C4-2B (cell line): ENCODE data around the gene CLEC4D.
"Not testable (repeated sequence)": the region's sequence is repeated elsewhere in the genome, so short reads cannot be mapped to it uniquely, and the experiment has no call there.

Experiments
- H3K27ac ChIP-seq: fragments of 450-650 bp; 2 replicates; pipeline ENCODE4 v1.5.1; 2017
- ZFX ChIP-seq: fragments of 450-650 bp; IDR thresholded peaks from 2 replicates; pipeline ENCODE4 v1.6.1; 2017
- TF ChIP-seq, protein P1 (sequence below): fragments of 450-650 bp; conservative IDR thresholded peaks from 2 replicates; pipeline ENCODE4 v1.5.1; 2017; ENCODE audit warnings: mild to moderate bottlenecking

Gene CLEC4D

DNA sequence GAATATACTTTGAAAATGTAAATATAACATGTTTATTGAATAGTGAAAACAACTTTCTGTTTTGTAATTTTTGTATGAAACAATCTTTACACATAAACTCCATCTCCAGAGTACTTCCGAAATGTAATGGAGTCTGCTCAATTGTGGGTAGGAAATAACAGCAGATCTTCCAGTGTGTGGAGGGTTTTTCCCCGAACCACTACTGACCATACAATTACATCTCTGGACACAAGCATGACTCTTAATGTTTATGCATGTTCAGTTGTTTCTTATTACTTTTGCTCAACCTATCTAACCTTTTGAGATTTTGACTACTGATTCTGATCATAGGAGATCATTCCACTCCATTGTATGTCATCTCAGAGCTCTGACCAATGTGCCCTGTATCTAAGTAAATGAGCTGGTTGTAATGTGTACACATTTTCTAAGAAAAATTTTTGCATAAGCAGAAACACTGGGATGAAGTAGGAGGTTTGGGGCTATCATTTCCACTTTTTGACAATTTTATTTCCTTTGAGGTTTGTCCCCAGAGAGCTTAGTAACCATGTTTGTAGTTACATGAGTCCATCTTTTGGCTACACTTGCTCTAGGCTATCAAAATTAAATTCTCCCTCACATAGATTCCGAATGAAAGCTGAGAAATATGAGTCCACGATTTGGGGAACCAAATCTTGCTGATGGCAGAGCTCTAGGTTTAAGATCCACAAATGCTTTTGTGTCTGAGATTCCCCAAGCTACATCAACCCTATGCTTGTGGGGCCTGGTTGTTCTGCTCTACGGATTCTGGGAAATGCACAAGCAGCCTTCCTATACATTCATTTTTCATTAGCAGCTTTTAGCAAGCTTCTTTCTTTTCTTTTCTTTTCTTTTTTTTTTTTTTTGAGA is 21.4 kb upstream of the CLEC4D start:
- no peak overlapping the region for H3K27ac ChIP-seq
- TF ChIP-seq ZFX, result no peak
- TF ChIP-seq, protein P1, sequence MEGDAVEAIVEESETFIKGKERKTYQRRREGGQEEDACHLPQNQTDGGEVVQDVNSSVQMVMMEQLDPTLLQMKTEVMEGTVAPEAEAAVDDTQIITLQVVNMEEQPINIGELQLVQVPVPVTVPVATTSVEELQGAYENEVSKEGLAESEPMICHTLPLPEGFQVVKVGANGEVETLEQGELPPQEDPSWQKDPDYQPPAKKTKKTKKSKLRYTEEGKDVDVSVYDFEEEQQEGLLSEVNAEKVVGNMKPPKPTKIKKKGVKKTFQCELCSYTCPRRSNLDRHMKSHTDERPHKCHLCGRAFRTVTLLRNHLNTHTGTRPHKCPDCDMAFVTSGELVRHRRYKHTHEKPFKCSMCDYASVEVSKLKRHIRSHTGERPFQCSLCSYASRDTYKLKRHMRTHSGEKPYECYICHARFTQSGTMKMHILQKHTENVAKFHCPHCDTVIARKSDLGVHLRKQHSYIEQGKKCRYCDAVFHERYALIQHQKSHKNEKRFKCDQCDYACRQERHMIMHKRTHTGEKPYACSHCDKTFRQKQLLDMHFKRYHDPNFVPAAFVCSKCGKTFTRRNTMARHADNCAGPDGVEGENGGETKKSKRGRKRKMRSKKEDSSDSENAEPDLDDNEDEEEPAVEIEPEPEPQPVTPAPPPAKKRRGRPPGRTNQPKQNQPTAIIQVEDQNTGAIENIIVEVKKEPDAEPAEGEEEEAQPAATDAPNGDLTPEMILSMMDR, result no peak

DNA sequence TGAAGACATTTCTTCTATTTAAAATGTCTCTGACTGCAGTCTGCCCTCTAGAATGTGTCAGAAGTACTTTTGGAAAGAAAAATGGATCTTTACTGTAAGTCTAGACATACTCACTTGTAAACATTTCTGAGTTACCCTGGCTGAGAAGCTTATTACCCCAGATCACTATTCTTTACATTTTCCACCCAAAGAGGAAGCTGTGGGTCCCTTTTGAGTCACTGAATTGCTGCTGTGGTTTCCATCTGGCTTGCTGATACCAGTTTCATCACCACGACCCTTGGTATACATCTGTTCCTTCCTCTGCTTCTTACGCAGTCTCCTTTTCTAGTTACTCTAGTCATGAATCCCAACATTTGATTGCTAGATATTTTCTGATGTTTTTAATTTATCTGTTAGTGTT is 20.2 kb upstream of the CLEC4D start:
- TF ChIP-seq ZFX, result no peak
- TF ChIP-seq, protein P1, result no peak
- H3K27ac ChIP-seq, result no peak overlapping the region

DNA sequence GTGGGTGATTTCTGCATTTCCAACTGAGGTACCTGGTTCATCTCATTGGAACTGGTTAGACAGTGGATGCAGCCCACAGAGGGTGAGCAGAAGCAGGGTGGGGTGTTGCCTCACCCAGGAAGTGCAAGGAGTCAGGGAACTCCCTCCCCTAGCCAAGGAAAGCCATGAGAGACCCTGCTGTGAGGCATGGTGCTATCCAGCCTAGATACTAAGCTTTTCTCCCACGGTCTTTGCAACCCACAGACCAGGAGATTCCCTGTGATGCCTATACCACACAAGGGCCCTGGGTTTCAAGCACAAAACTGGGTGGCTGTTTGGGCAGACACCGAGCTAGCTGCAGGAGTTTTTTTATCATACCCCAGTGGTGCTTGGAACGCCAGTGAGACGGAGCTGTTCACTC is 17.6 kb upstream of the CLEC4D start:
- not testable (repeated sequence) for H3K27ac ChIP-seq

DNA sequence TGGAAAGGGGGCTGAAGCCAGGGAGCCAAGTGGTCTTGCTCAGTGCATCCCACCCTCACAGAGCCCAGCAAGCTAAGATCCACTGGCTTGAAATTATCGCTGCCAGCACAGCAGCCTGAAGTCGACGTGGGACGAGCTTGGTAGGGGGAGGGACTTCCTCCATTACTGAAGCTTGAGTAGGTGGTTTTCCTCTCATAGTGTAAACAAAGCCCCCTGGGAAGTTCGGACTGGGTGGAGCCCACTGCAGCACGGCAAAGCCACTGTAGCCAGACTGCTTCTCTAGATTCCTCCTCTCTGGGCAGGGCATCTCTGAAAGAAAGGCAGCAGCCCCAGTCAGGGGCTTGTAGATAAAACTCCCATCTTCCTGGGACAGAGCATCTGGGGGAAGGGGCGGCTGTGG is 17.2 kb upstream of the CLEC4D start:
- not testable (repeated sequence) for H3K27ac ChIP-seq

DNA sequence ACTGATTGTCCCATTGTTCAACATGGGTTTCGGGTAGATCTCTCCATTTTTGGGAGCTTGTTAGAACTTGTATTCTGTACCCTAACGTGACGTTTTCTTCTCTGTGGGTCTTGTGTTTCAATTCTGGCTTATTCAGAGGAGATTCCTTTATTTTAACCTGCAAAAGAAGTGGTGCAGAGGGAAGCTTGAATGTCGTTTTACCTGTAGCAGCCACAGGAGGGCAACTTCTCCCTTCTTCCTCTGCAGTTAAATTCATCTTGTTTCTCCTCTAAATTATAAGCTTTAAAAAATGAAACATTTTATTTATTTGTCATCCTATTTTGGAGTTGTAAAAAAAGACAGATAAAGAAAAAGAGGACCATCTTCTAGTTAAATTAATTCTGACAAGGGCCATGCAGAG is 13.7 kb upstream of the CLEC4D start:
- TF ChIP-seq ZFX, result no peak
- TF ChIP-seq, protein P1, result peak; percentile 30
- H3K27ac ChIP-seq, result no peak overlapping the region

DNA sequence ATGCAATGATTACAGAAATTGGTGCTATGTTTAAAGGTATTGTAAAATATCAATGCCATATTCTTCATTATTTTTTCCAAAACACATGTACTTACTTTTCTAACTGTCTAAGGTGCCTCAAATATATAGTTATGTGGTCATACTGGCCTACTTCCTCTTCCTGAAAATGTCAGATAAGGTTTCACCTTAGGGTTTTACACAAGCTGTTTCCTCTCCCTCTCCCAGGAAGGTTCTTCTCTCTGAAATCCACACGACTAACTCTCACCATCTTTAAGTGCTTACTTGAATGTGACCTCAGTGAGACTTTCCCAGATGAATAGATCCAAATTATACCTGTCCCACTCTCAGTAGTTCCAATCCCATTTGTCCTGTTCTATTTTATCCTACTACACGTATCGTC is 11.6 kb upstream of the CLEC4D start:
- no peak overlapping the region for H3K27ac ChIP-seq
- no peak for TF ChIP-seq ZFX
- TF ChIP-seq, protein P1, result no peak

DNA sequence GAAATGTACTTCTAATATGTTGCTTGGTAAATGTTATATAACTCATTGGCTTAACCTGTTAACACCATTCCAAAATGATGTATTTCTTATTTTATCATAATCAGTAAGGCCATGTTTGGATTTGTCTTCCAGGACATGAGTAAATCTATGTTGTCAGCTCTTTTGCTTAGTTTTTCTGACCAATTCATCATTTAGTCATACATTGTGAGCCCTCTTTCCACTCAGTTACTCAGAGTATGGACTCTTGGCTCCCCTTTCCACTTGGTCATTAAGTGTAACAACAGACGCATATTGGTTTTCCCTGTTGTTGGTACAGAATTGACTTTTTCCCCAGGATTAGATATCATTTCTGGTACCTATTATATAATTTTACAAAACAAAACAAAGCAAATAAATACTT is 9.0 kb upstream of the CLEC4D start:
- H3K27ac ChIP-seq, result no peak overlapping the region
- no peak for TF ChIP-seq ZFX
- TF ChIP-seq, protein P1, result no peak

DNA sequence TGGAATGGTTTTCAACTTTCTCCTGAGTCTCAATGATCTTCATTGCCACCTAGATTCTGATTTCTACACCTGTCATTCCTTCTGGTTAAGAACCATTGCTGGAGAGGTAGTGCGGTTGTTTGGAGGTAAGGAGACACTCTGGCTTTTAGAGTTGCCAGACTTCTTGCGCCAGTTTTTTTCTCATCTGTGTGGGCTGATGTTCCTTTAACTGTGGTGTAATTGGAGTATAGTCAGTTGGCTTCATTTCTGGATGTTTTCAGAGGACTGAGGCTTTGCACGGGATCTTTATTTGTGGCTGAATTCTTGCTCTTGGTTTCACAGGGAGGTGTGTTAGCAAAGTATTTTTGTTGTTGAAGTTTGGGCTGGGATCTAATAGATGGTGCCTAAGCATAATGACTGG is 5.7 kb upstream of the CLEC4D start:
- H3K27ac ChIP-seq, result no peak overlapping the region
- no peak for TF ChIP-seq ZFX
- TF ChIP-seq, protein P1, result no peak
